OCI-LY7 (cell line): Measurements from ENCODE around the gene ZSCAN9.

Experiments used
- CTCF ChIP-seq: fragments of 200-600 bp; sonication (generic); conservative IDR thresholded peaks from 2 replicates; pipeline ENCODE4 v1.5.1; 2014; ENCODE audit warnings: mild to moderate bottlenecking, antibody characterized with exemption, low read length, moderate library complexity, mixed read lengths
- EZH2phosphoT487 ChIP-seq: fragments of 200-600 bp; sonication (generic); IDR thresholded peaks from 2 replicates; pipeline ENCODE4 v1.6.1; 2018; ENCODE audit warnings: low read depth, borderline replicate concordance, mild to moderate bottlenecking, mixed run types, antibody characterized with exemption, low read length, moderate library complexity, mixed read lengths

GRCh38 chr6:28258877-28259777 lies 34.1 kb downstream of the ZSCAN9 start, which contains the start of gene NKAPL:
- TF ChIP-seq CTCF = no peak
- no peak for TF ChIP-seq EZH2phosphoT487
